Caki2 (cell line): ENCODE results near the gene ATP7B. TPM values are rescaled to one million over a fixed set of nuclear protein-coding genes. Genes with fewer than 3 reads are reported as not detected.
"Not testable (repeated sequence)": the region's sequence is repeated elsewhere in the genome, so short reads cannot be mapped to it uniquely, and the experiment has no call there.

Source experiments
- DNase-seq: peaks from one replicate; pipeline ENCODE4 v3.0.0-alpha.2; 2015; ENCODE audit warnings: low read depth
- in situ Hi-C: cut with HindIII; loops from 2 replicates; pipeline ENCODE4 v1.10.0; 2016; ENCODE audit warnings: low sequenced_read_pairs, low pct_unique_long_range_greater_than_20kb, mixed read lengths
- total RNA-seq: library from RNA; depleted of rRNA; stranded (reverse); fragments of >200 nt; shearing (Covaris generic); gene quantifications from 2 replicates; pipeline ENCODE4 v1.2.3, GENCODE V29; 2014; ENCODE audit warnings: low replicate concordance

The ATP7B gene
- total RNA-seq, 1 experiment from 2014 or later = 4.6 TPM

DNA sequence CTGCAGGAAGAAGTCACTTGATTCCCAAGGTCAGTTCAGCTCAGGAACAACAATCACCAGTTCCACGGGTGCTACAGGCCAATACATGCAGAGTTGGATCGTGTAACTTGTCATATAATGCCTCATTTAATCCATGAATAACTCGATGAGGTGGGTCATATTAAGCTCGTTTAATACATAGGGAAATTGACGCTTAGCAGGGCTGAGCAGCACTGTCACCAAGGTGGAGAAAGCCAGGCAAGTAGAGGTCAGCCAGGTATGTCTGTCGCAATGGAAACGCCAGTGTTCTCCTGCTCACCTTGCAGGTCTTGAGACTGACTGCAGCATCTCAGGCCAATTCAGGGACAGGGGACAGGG, 97.1 kb downstream of the ATP7B start:
- in situ Hi-C loops = no loop called here
- no peak for DNase-seq

DNA sequence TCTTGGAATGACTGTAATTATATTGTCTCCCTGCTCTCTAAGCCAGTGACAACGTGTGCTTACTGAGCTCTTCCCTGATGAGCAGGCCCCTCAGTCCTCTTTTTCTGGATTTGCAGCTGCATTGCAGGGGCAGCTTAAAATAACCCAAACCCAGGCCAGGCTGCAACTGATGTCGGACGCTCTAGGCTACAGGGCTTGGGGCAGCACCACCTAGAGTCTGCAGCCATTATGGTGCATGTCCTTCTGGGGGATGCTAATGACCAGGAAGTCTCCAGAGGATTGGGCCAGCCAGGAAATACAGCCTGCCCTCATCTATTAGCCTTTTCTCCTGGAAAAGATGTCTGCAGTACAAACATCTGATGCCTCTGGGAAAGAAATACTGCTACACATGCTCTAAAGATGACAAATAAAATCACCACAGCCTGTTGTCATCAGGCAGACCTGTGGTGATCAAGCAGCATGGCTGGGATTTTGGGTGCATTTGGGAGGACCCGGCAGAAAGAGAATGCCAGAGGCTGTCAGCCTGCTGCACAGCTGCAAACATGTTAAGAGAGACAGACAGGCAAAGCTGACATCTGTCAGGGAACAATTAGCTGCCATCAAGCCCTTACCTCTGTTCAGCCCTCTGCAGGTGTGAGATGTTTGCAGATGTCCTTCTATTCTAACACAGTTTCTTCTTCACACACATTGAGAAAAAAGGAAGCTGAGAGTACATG, 97.7 kb downstream of the ATP7B start:
- in situ Hi-C loops = no loop called here
- no peak for DNase-seq

DNA sequence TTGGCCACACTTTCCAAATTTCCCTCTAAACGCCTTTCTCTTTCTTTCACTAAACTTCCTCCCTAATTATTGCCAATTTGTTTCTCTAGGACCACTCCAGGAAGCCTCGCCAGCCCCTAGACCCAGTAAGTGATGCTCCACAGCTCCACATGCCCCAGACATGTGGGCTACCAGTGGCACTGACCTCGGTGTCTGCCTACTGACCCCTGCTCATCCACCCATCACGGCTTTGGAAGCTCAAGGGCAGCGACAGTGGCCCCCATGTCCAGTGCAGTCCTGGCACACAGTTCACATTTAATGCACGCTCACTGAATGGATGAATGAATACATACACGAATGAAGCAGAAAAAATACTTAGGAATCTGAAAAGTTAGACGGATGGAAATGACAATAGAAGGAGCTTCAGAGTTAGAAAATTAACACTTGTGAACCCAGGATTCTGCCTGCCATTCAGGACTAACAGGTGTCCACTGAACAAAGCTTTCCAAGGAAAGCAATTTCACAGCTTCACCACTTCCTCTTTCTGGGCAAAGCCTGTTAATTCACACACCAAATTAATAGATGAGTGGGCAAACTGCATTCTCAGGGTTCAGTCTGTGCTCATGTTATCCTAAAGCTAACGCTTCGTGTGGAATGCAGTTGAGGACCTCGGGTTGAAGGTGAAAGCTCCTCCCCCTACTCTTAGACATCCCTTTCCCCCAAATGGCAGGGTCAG, 98.6 kb downstream of the ATP7B start:
- no peak for DNase-seq
- in situ Hi-C loops = no loop called here

GRCh38 chr13:51912091-51912490, 99.2 kb downstream of the ATP7B start:
- in situ Hi-C loops = no loop called here
- DNase-seq = no peak

DNA sequence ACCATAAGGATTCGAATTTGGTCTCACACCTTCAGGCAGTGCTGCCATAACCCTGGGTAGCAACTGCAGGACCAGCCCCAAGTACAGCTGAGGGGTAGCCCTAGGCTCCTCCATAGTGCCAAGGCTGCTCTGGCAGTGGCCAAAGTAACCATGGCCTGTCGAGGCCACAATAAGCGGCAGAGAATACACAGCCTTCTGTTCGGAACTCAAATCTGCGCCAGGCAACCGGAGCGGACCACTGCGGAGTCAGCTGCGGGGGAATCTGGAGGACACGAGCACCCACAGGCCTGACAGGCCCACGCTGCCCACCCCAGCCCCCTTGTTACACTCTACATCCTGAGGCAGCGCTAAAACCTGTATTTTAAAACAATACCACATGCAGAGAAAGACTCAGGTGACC, 100.7 kb downstream of the ATP7B start:
- in situ Hi-C loops = no loop called here
- DNase-seq = no peak

DNA sequence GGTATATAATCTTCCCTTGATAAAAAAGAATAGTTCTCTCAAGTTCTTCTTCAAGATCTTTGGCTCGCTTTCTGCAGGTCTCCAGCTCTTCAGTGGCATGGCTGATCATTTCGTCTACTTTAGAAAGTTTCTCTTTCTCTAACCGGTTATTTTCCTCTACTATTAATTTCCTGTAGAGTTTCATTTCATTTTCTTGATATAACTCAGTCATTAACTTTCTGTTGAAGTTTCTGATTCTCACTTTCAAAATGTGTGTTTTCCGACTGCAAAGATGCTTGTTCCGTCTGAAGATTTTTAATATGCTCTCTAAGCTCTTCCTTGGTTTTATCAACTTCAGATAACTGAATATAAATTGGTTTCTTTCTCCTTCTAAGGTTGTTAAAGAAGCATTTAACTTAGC, 102.0 kb downstream of the ATP7B start:
- in situ Hi-C loops = not testable (repeated sequence)

GRCh38 chr13:51907040-51907732, 104.1 kb downstream of the ATP7B start:
- in situ Hi-C loops = no loop called here
- DNase-seq = no peak

More for the DNA sequence above, 102.0 kb downstream of the ATP7B start:
- not testable (repeated sequence) for DNase-seq

- in situ Hi-C loops = no loop called here
- no peak for DNase-seq
These were observed 104.7 kb downstream of the ATP7B start for GRCh38 chr13:51906581-51906980.

- in situ Hi-C loops = no loop called here
- DNase-seq = no peak
These were observed 105.5 kb downstream of the ATP7B start for GRCh38 chr13:51905787-51906186.

DNA sequence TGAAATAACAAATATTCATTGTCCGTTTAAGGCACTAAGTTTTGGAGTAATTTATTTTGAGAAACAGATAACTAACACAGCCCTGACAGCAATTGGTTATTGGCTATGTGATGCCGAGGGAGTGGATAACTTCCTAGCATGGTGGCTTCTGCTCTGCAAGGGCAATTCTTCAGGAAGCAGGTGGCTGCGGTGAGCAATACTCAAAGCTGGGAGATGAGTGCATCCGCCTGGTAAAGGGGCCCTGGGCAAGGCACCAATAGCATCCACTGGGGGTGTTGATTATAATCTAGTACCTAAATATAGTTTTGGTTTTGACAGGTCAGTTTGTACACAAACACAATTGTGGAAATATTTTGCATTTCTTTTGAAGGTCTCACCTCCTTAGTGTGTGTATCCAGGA, 108.5 kb downstream of the ATP7B start:
- DNase-seq = no peak
- in situ Hi-C loops = no loop called here

DNA sequence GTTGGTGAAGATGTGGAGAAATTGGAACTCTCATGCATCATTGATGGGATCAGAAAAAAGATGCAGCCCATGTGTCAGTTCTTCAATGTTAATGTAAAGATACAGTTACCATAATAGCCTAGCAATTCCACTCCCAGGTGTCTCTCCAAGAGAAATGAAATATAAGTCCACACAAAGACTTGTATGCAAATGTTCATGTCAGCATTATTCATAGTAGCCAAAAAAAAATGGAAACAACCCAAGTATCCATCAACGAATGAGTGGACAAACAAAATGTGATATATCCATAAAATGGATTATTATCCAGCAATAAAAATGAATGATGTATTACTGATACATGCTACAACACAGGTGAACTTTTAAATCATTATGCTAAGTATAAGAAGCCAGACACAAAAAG, 110.8 kb downstream of the ATP7B start:
- DNase-seq = no peak
- in situ Hi-C loops = no loop called here

DNA sequence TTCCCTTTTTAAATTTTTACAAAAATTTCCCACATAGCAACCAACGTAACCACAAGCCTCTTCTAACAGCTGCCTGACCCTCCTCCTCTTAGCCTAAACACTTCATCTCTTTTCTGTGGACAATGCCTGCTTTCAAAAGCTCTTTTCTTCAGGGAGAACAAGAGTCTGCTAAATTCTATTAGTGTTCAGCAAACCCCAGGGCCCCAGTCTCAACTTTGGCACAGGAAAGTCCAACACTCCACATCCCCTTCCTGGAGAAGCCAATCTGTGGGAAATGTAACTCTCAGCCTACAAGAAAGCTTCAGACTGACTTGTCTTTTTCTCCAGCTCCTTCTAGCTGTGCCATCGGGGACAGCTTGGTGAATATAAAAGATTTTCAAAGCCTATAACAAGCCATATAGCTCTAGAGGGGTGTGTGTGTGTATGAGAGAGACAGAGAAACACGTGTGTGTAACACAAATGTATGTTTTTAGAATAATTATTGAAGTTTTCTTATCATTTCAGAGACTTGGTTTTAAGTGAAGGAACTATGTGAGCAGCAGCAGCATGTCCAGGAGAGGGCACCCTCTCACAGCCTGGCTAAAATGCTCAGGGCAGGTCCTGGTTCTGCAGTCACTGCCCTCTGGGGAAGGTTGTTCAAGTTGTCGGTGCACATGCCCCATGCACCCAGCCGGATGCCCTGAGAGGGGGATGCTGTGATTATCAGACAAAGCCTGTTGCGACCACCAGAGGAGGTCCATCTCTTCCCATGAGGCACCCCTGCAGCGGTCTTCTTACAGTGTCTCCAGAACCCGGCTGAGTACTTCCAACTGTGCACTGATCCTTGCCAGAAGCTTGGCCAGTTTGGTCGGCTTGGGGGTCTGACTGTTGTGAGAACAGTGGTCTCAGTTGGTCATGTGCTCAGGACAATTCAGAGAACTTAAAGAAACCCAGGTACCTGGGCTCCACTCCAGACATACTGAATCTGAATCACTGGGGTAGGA, 115.1 kb downstream of the ATP7B start:
- peak; percentile 39 for DNase-seq
- in situ Hi-C loops = no loop called here

GRCh38 chr13:51894239-51894638, 117.0 kb downstream of the ATP7B start:
- in situ Hi-C loops = no loop called here
- peak; percentile 3 for DNase-seq

- no peak for DNase-seq
- in situ Hi-C loops = no loop called here
These were observed 118.6 kb downstream of the ATP7B start for GRCh38 chr13:51892657-51893056.

- in situ Hi-C loops = no loop called here
- DNase-seq = no peak
These were observed 123.8 kb downstream of the ATP7B start for GRCh38 chr13:51887468-51887867.

DNA sequence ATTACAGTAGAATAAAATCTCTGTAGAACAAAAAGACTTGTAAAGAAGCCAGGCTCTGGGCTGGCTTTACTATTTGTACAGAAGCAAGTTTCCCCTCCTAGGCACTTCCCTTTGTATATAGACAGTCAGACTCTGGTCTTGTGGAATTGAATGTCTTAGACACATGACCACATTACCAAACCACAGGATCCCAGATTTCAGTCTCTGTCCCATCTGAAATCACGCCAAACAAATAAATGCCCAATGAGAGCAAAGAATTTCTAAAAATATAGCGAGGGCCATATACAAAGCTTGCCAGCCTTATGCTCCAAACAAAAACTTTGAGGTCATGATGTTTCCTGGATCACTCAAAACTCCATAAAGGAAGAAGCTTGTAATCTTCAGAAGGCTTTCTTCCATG, 125.6 kb downstream of the ATP7B start:
- DNase-seq = no peak
- in situ Hi-C loops = no loop called here

- no peak for DNase-seq
- in situ Hi-C loops = no loop called here
These were observed 128.0 kb downstream of the ATP7B start for GRCh38 chr13:51883226-51883600.
